ENCODE data around the gene APH1B. TPM values are rescaled to one million over a fixed set of nuclear protein-coding genes. Genes with fewer than 3 reads are reported as not detected.
A peak's percentile ranks its signal among the peaks of the same experiment; 100 is the strongest.

Gene APH1B
- total and polyA plus RNA-seq, 9 of the 15 experiments (the other 6 are each of a cell fraction or from before 2014, with no cell fraction given), result 5.1 to 9.7 (median 7.0) TPM

GRCh38 chr15:63350178-63350621 is 72.8 kb downstream of the APH1B start (continued):
- peak; percentile 26; the same call in 1 of the 2 replicates for TF ChIP-seq SMAD4 (CRISPR knock-in tag; conservative IDR thresholded peaks at IDR 0.05)
- peak; percentile 23; the same call in 1 of the 2 replicates for TF ChIP-seq ZNF395 (CRISPR knock-in tag; IDR thresholded peaks at IDR 0.05)
- no peak for TF ChIP-seq TOE1 (IDR thresholded peaks at IDR 0.05; ENCODE audit: borderline replicate concordance)
- TF ChIP-seq TOE1 (CRISPR knock-in tag; IDR thresholded peaks at IDR 0.05; ENCODE audit: borderline replicate concordance, low read depth), result no peak
- no peak for TF ChIP-seq CLOCK (CRISPR knock-in tag; IDR thresholded peaks at IDR 0.05; ENCODE audit: borderline replicate concordance)
- TF ChIP-seq ZNF639 (CRISPR knock-in tag; conservative IDR thresholded peaks at IDR 0.05 in 1 of 2, IDR thresholded peaks at IDR 0.05 in 1 of 2), result 0 out of 4 replicates have a peak, but pooled peaks of 1 of the 2 experiments have one; percentile 31
- TF ChIP-seq ZBTB17 (CRISPR knock-in tag; IDR thresholded peaks at IDR 0.05), result 0 out of 2 replicates have a peak, but pooled peaks have one; percentile 21
- peak; percentile 53 for TF ChIP-seq MGA (IDR thresholded peaks at IDR 0.05)
- TF ChIP-seq ZNF583 (CRISPR knock-in tag; IDR thresholded peaks at IDR 0.05), result peak; percentile 81; the same call in 1 of the 2 replicates
